ENCODE measurements around the gene ALPK1. TPM values are rescaled to one million over a fixed set of nuclear protein-coding genes. Genes with fewer than 3 reads are reported as not detected.

The ALPK1 gene
- total and polyA plus RNA-seq, 10 donors, result 5.6 to 92.9 (median 51.0) TPM

DNA sequence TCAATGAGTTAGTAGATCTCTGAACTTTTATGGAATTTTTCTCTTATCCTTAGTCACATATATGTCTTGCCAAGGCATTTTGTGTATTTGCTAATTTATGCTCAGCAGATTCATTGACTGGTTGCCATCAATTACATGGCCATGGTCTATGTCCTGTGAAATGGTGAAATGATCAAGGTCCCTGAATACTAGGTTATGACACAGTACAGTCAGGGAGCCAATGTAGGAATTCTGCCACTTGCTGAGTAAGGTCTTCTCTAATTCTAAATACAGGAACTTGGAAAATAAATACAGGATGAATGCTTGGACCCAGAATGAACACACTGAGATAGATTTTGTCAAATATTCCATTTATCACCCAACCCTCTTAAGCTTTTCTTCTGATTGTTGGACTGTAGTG lies 35.2 kb downstream of the ALPK1 start:
- no peak overlapping the region for H3K4me3 ChIP-seq
- peaks cover 0 to 75% (median 0%) of the 10 kb centered on the region in 6 donors for H3K36me3 ChIP-seq
- no peak overlapping the region for H3K27ac ChIP-seq
- H3K27me3 ChIP-seq (replicated peaks in 1 of 7), result no peaks in the 10 kb centered on the region
- peaks cover 0 to 6% (median 0%) of the 10 kb centered on the region in 6 donors for H3K4me1 ChIP-seq
- DNase-seq, result no peak
- intact Hi-C loops (cut with DNase I; ENCODE audit: low total_unique reads), result no loop called here
- H3K9me3 ChIP-seq, result no peaks in the 10 kb centered on the region
- TF ChIP-seq POLR2A (IDR thresholded peaks at IDR 0.05) (no peak), CTCF (IDR thresholded peaks at IDR 0.05 in 8 of 11, conservative IDR thresholded peaks at IDR 0.05 in 3 of 11) (no peak), POLR2AphosphoS5 (IDR thresholded peaks at IDR 0.05) (no peak)

DNA sequence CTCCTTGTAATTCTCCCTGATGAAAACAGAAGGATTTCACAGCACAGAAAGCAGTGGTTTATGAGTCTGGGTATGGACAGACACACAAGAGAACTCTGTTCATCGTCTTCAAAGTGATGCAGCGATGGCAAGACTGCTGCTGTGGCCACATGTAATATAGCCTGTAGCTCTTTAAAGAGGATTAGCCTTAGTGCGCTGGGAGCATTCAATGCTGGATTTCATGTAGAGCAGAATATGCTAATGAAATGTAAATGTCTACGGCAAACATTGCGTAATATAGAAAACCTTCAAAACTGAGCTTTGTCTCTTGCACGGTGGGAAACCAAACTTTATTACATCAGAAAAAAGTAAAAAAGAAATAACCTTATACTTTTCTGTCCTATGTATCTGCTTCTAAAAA lies 42.9 kb downstream of the ALPK1 start:
- H3K9me3 ChIP-seq, result no peaks in the 10 kb centered on the region
- no peaks in the 10 kb centered on the region for H3K4me1 ChIP-seq
- DNase-seq, result no peak
- no peak overlapping the region for H3K27ac ChIP-seq
- peaks cover 0 to 48% (median 0%) of the 10 kb centered on the region in 6 donors for H3K36me3 ChIP-seq
- intact Hi-C loops (cut with DNase I; ENCODE audit: low total_unique reads), result no loop called here
- TF ChIP-seq POLR2AphosphoS5 (IDR thresholded peaks at IDR 0.05) (no peak), CTCF (IDR thresholded peaks at IDR 0.05 in 8 of 11, conservative IDR thresholded peaks at IDR 0.05 in 3 of 11) (no peak), POLR2A (IDR thresholded peaks at IDR 0.05) (no peak)
- no peaks in the 10 kb centered on the region for H3K27me3 ChIP-seq (replicated peaks in 1 of 7)
- no peak overlapping the region for H3K4me3 ChIP-seq
- WGBS, 5 donors, result 88 to 91% (median 89%) methylated on average over 6 of the region's 6 CpGs

GRCh38 chr4:112341033-112341432 lies 43.9 kb downstream of the ALPK1 start:
- intact Hi-C loops (cut with DNase I; ENCODE audit: low total_unique reads), result no loop called here
- H3K4me3 ChIP-seq, result no peak overlapping the region
- no peak for DNase-seq
- H3K9me3 ChIP-seq, result no peaks in the 10 kb centered on the region
- no peaks in the 10 kb centered on the region for H3K27me3 ChIP-seq (replicated peaks in 1 of 7)
- no peak overlapping the region for H3K27ac ChIP-seq
- TF ChIP-seq POLR2A (IDR thresholded peaks at IDR 0.05), result no peak
- TF ChIP-seq POLR2AphosphoS5 (IDR thresholded peaks at IDR 0.05), result no peak
- TF ChIP-seq CTCF (IDR thresholded peaks at IDR 0.05 in 8 of 11, conservative IDR thresholded peaks at IDR 0.05 in 3 of 11), result no peak
- WGBS, 5 donors, result 91 to 98% (median 94%) methylated on average over 5 of the region's 5 CpGs
- H3K4me1 ChIP-seq, result no peaks in the 10 kb centered on the region
- peaks cover 0 to 38% (median 0%) of the 10 kb centered on the region in 6 donors for H3K36me3 ChIP-seq

- DNase-seq, result no peak
- WGBS, 5 donors, result 84 to 92% (median 91%) methylated on average over 10 of the region's 10 CpGs
- H3K4me3 ChIP-seq, result no peak overlapping the region
- H3K9me3 ChIP-seq, result no peaks in the 10 kb centered on the region
- peaks cover 0 to 30% (median 0%) of the 10 kb centered on the region in 6 donors for H3K36me3 ChIP-seq
- intact Hi-C loops (cut with DNase I; ENCODE audit: low total_unique reads), result no loop called here
- H3K27ac ChIP-seq, result no peak overlapping the region
- TF ChIP-seq CTCF (IDR thresholded peaks at IDR 0.05 in 8 of 11, conservative IDR thresholded peaks at IDR 0.05 in 3 of 11) (no peak), POLR2A (IDR thresholded peaks at IDR 0.05) (no peak), POLR2AphosphoS5 (IDR thresholded peaks at IDR 0.05) (no peak)
- H3K27me3 ChIP-seq (replicated peaks in 1 of 7), result no peaks in the 10 kb centered on the region
- H3K4me1 ChIP-seq, result no peaks in the 10 kb centered on the region
Observed at GRCh38 chr4:112343330-112344080, 46.3 kb downstream of the ALPK1 start.

All from spleen (tissue), 11 donors.